T-helper 9 cell (primary cell): ENCODE data around the gene KLRB1.
"Not testable (repeated sequence)": the region's sequence is repeated elsewhere in the genome, so short reads cannot be mapped to it uniquely, and the experiment has no call there.

Experiments used
- DNase-seq: peaks from one replicate; pipeline ENCODE4 v3.0.0-alpha.2; 2020
- total RNA-seq, 2 donors: gene quantifications; one replicate each; lab custom pipeline; 2026; lab: John Stamatoyannopoulos, UW

KLRB1 gene
- 140 to 375 reads per million in 2 donors for total RNA-seq

- no peak for DNase-seq
Observed at GRCh38 chr12:9607716-9608115, at the start of gene KLRB1. Gene KLRB1, minus strand, starts transcription at chr12:9607916. Its CDS starts 77 bp downstream, at chr12:9607839.

DNA sequence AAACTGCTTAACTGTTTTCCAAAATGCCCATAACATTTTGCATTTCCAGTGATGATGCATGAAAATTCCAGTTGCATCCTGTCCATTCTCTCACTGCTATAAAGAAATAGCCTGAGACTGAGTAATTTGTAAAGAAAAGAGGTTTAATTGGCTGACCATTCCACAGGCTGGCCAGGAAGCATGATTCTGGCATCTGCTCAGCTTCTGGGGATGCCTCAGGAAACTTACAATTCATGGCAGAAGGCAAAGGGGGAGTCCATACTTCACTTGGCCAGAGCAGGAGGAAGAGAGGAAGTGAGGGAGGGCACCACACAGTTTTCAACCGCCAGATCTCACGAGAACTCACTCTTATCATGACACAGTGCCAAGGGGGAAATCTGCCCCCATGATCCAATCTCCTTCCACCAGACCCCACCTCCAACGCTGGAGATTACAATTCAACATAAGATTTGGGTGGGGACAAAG lies 43.6 kb upstream of the KLRB1 start:
- no peak for DNase-seq

DNA sequence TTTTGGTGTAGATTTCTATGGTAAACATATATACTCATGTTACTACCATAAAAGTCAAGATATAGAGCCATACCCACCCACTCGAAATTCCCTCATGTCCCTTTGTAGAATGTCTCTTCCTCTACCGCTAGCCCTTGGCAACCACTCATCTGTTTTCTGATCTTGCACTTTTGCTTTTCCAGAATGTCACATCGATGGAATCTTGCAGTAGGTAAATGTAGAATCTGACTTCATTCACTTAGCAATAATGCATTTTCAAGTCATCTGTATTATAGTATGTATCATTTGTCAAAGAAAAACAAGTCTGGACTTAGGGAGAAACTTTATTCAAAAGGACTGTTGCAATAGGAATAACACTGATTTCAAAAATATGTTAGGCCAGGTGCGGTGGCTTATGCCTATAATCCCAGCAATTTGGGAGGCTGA lies 42.4 kb upstream of the KLRB1 start:
- DNase-seq: no peak

- DNase-seq: no peak
Observed at GRCh38 chr12:9649532-9649940, 41.8 kb upstream of the KLRB1 start.

- DNase-seq: no peak
Observed at GRCh38 chr12:9648701-9649531, 41.2 kb upstream of the KLRB1 start.

- DNase-seq: peak; percentile 79
Observed at GRCh38 chr12:9647825-9648700, 40.3 kb upstream of the KLRB1 start.

- DNase-seq: no peak
Observed at GRCh38 chr12:9646794-9647781, 39.4 kb upstream of the KLRB1 start.

- DNase-seq: not testable (repeated sequence)
Observed at GRCh38 chr12:9644985-9645551, 37.4 kb upstream of the KLRB1 start.

DNA sequence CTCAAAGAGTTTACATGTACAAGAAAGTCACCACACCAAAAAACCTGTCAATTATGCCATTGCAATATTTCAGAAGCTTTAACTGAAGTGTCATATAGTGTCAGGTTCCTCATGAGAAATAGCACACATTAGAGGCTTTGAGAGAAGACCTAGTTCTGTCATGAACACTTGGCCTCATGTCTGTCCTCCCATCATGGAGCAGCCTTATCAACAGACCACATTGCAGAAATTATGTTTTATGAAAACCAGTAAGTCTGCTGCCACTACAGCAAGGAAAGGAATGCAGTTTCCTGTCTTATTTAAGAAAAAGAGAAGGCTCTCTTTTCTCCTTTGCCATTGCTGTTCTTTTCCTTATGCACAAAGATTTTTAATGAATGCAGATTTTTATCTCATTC lies 35.5 kb upstream of the KLRB1 start:
- DNase-seq: no peak

DNA sequence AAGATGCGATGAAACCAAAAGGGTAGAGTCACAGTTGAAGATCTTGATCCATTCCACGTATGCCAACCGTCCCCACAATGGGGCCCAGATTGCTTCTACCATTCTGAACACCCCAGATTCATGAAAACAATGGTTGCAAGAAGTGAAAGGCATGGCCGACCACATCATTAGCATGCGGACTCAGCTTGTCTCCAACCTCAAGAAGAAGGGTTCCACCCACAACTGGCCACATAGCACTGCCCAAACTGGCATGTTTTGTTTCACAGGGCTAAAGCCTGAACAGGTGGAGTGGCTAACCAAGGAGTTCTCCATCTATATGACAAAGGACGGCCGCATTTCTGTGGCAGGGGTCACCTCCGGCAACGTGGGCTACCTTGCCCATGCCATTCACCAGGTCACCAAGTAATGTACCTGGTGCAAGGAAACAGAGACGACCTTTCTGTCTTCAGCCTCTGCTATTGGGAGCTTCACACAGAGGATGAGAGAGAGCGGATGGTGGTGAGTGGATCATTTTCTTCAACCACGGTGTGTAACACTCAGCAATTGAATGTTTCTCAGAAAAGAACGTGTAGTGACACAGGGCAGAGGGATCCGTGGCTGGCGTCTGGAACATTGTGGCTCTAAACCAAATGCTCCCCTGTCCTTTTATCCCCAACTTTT lies 35.0 kb upstream of the KLRB1 start:
- DNase-seq: no peak

GRCh38 chr12:9640024-9640423 lies 32.3 kb upstream of the KLRB1 start:
- no peak for DNase-seq

DNA sequence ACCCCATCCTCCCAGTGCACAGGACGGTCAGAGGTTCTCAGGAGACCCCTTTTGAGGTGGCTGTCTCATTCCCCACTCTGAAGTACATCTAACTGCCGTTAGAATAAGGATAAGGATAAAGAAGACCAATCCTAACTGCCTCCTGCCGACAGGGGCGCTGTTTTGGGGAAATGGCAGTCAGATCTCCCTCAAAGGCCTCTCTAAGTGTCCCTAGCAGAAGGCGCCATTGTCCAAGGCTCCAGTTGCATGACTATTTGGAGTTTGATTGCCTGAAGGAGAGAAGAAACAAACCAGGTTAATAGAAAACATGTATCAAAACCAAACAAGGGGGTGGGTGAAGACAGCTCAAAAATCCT lies 29.1 kb upstream of the KLRB1 start:
- DNase-seq: no peak

GRCh38 chr12:9636150-9636850 lies 28.6 kb upstream of the KLRB1 start:
- DNase-seq: no peak

DNA sequence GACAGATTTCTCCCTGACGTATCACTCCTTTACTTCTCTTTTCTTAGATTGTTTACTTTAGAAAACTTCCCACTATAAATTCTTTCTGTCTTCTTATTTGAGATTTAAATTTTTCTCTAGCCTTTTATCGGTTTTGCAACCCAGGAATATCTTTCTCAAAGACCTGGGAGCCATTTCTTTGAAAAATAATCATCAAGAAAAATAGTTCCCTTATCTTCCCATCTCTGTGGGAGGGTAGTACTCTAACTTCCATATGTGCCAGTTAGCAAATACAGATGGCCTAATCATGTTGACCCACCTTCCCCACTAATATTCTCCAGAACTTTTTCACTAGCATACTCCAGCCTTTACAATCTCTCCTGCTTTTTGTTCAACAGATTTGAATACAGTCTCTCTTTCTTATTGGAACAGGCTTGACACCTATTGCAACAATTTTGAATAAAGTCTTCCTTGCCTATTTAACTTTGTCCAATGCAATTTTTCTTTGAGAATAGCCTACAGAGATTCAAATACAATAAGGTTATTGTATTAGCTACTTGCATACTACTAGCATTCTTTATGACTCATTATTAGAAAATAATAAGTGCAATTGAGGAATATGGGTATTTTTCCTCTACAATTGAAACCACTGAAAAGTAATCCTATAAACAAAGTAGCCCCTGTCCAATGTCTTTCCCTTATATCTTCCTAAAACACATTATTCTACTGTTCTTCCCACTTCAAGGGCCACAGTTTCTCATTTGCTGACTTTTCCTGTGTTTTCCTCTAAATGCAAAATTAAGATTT lies 27.4 kb upstream of the KLRB1 start:
- no peak for DNase-seq

GRCh38 chr12:9634177-9634803 lies 26.6 kb upstream of the KLRB1 start:
- DNase-seq: peak; percentile 75

DNA sequence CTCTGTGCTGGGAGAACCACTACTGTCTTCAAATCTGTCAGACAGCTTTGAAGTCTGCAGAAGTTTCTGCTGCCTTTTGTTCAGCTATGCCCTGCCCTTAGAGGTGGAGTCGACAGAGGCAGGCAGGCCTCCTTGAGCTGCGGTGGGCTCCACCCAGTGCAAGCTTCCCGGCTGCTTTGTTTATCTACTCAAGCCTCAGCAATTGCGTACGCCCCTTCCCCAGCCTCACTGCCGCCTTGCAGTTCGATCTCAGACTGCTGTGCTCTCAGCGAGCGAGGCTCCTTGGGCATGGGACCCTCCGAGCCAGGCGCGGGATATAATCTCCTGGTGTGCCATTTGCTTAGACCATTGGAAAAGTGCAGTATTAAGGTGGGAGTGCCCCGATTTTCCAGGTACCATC lies 25.1 kb upstream of the KLRB1 start:
- DNase-seq: no peak

DNA sequence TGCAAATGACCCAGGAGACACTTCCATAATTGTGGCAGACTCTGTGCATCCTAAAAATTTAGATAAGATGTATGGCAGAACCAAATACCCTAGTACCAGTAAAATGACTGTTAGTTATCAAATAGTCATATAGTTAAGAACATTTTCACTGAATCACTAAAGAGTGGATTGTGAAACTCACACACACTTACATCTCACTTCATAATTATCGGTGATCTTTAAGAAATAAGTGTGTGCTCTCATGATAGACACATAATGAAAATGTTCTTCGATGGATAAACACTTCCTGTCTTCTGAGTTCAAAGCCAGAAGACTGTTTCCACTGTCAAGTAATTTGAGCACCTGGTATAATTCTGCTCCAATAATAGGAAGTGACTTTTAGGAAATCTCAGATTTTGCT lies 19.1 kb upstream of the KLRB1 start:
- DNase-seq: no peak

DNA sequence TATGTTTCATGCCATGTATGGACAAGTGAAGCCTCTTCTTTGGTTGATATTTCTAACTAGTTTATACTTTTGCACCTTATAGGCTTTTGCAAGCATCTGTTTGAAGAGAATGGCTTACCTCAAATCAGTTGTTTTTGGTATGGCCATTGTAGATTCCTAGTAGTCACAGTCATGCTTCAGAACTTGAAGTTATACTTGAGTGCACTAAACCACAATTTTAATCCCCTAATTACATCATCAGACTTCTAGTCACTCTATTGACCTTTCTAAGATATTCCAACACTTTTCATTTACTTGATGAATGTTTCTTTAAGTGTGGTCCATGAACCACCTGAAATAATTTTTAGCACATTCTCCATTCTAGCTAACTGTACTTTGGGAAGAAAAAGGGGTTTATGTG lies 18.6 kb upstream of the KLRB1 start:
- no peak for DNase-seq

DNA sequence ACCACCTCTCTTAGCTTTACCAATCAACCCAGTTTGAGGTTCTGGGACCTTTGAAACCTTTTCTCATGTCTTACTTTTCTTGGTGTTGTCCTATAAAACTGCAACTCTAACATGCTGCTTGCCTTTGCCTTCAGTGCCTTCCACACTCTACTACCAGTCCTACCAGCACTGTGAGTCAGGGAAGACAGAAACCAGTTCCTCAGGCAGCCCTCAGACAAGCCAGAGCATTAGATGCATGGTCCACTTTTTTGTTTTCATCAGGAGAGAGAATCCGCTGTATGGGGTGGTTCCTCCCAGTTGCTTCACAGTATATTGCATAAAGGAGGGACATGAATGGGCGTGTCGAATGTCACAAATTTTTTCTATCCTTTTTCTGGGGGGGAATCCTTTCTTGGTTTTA lies 17.3 kb upstream of the KLRB1 start:
- no peak for DNase-seq
